Type B pancreatic cell (in vitro differentiated cells): ENCODE measurements around the gene AMPD3. TPM values are rescaled to one million over a fixed set of nuclear protein-coding genes. Genes with fewer than 3 reads are reported as not detected.
A peak's percentile ranks its signal among the peaks of the same experiment; 100 is the strongest.

Experiments used
- DNase-seq: peaks from one replicate; pipeline ENCODE4 v3.0.0; 2021; ENCODE audit warnings: mixed read lengths; ENCODE audit not compliant: unreplicated experiment; ENCODE audit errors: extremely low spot score
- H3K27ac Mint-ChIP-seq: 2 replicates; pipeline ENCODE4 v1.8.0; 2021; ENCODE audit warnings: mild to moderate bottlenecking, mixed read lengths
- H3K27me3 Mint-ChIP-seq: 2 replicates; pipeline ENCODE4 v1.8.0; 2021; ENCODE audit warnings: mixed read lengths
- H3K36me3 Mint-ChIP-seq: 2 replicates; pipeline ENCODE4 v1.8.0; 2021; ENCODE audit warnings: mixed read lengths
- H3K4me1 Mint-ChIP-seq: one replicate; pipeline ENCODE4 v1.8.0; 2021; ENCODE audit warnings: mixed read lengths; ENCODE audit not compliant: unreplicated experiment
- H3K4me3 Mint-ChIP-seq: 2 replicates; pipeline ENCODE4 v1.8.0; 2021; ENCODE audit warnings: mild to moderate bottlenecking, mixed read lengths
- H3K9me3 Mint-ChIP-seq: 2 replicates; pipeline ENCODE4 v1.8.0; 2021; ENCODE audit warnings: mixed read lengths
- CTCF ChIP-seq: fragments of 200-600 bp; sonication (generic); conservative IDR thresholded peaks from 2 replicates; pipeline ENCODE4 v1.5.0; 2021; ENCODE audit warnings: antibody characterized with exemption, mild to moderate bottlenecking
- total RNA-seq: library from RNA; stranded (reverse); gene quantifications from 2 replicates; pipeline ENCODE4 v1.2.1, GENCODE V29; 2021; ENCODE audit warnings: low replicate concordance

AMPD3 gene
- total RNA-seq, 1 donor from 2014 or later: 7.0 TPM

GRCh38 chr11:10538924-10539323 lies 83.9 kb downstream of the AMPD3 start:
- no peak overlapping the region for H3K4me3 Mint-ChIP-seq
- H3K36me3 Mint-ChIP-seq: no peaks in the 10 kb centered on the region
- peaks cover 12% of the 10 kb centered on the region for H3K4me1 Mint-ChIP-seq

GRCh38 chr11:10539339-10539738 lies 84.3 kb downstream of the AMPD3 start:
- no peaks in the 10 kb centered on the region for H3K9me3 Mint-ChIP-seq
- no peak for TF ChIP-seq CTCF
- H3K4me3 Mint-ChIP-seq: peak overlapping the region; percentile 93
- peaks cover 12% of the 10 kb centered on the region for H3K4me1 Mint-ChIP-seq
- H3K27ac Mint-ChIP-seq: peak overlapping the region; percentile 97
- DNase-seq: no peak
- H3K36me3 Mint-ChIP-seq: no peaks in the 10 kb centered on the region
- no peaks in the 10 kb centered on the region for H3K27me3 Mint-ChIP-seq

More at GRCh38 chr11:10538924-10539323, 83.9 kb downstream of the AMPD3 start:
- Mint-ChIP-seq H3K27me3 (no peaks in the 10 kb centered on the region), H3K9me3 (no peaks in the 10 kb centered on the region), H3K27ac (no peak overlapping the region)
- no peak for TF ChIP-seq CTCF
- DNase-seq: no peak

- no peaks in the 10 kb centered on the region for H3K36me3 Mint-ChIP-seq
- no peak for TF ChIP-seq CTCF
- H3K27ac Mint-ChIP-seq: peak overlapping the region; percentile 97
- no peaks in the 10 kb centered on the region for H3K27me3 Mint-ChIP-seq
- peak overlapping the region; percentile 93 for H3K4me3 Mint-ChIP-seq
- DNase-seq: peak; percentile 68
- H3K9me3 Mint-ChIP-seq: no peaks in the 10 kb centered on the region
- peaks cover 12% of the 10 kb centered on the region for H3K4me1 Mint-ChIP-seq
These were observed 85.5 kb downstream of the AMPD3 start for GRCh38 chr11:10540546-10540914.

- H3K4me1 Mint-ChIP-seq: peaks cover 12% of the 10 kb centered on the region
- no peaks in the 10 kb centered on the region for H3K9me3 Mint-ChIP-seq
- H3K4me3 Mint-ChIP-seq: peak within 1 kb of the TSS; percentile 93
- TF ChIP-seq CTCF: peak; percentile 84
- H3K27me3 Mint-ChIP-seq: no peaks in the 10 kb centered on the region
- no peaks in the 10 kb centered on the region for H3K36me3 Mint-ChIP-seq
- peak; percentile 98 for DNase-seq
- H3K27ac Mint-ChIP-seq: peak within 1 kb of the TSS; percentile 97
These were observed 86.0 kb downstream of the AMPD3 start, which contains the start of gene RNF141 for GRCh38 chr11:10540915-10541560. Gene RNF141, minus strand, starts transcription at chr11:10541187. Its CDS starts 7,029 bp downstream, at chr11:10534158.

- H3K27me3 Mint-ChIP-seq: no peaks in the 10 kb centered on the region
- H3K4me3 Mint-ChIP-seq: peak overlapping the region; percentile 93
- peaks cover 12% of the 10 kb centered on the region for H3K4me1 Mint-ChIP-seq
- H3K27ac Mint-ChIP-seq: peak overlapping the region; percentile 97
- H3K9me3 Mint-ChIP-seq: no peaks in the 10 kb centered on the region
- DNase-seq: no peak
- H3K36me3 Mint-ChIP-seq: no peaks in the 10 kb centered on the region
- TF ChIP-seq CTCF: no peak
These were observed 86.5 kb downstream of the AMPD3 start for GRCh38 chr11:10541561-10541930.
